Esophagus squamous epithelium (tissue), 4 donors: ENCODE measurements around the gene TFPT.

Source experiments
- CTCF ChIP-seq, 6 experiments: fragments of 450-650 bp in 4 of 6; fragments of 200-600 bp in 2 of 6; sonication (generic) in 2 of 6; IDR thresholded peaks; one replicate each; pipeline ENCODE4 v1.5.1; 2016 to 2019; ENCODE audit warnings: antibody characterized with exemption in 6 of 6, mild to moderate bottlenecking in 4 of 6, moderate library complexity in 4 of 6
- POLR2A ChIP-seq, 4 donors: fragments of 450-650 bp; IDR thresholded peaks; one replicate each; pipeline ENCODE4 v1.6.1; 2017; ENCODE audit warnings: antibody characterized with exemption in 4 of 4, mild to moderate bottlenecking in 4 of 4, moderate library complexity in 3 of 4

GRCh38 chr19:54158812-54159351 is 43.4 kb upstream of the TFPT start:
- TF ChIP-seq CTCF (IDR thresholded peaks at IDR 0.05) (no peak), POLR2A (IDR thresholded peaks at IDR 0.05) (no peak)
